Measurements from ENCODE around the gene EBLN1. TPM values are rescaled to one million over a fixed set of nuclear protein-coding genes. Genes with fewer than 3 reads are reported as not detected.

The EBLN1 gene
- total and polyA plus RNA-seq, 2 donors, result not detected

DNA sequence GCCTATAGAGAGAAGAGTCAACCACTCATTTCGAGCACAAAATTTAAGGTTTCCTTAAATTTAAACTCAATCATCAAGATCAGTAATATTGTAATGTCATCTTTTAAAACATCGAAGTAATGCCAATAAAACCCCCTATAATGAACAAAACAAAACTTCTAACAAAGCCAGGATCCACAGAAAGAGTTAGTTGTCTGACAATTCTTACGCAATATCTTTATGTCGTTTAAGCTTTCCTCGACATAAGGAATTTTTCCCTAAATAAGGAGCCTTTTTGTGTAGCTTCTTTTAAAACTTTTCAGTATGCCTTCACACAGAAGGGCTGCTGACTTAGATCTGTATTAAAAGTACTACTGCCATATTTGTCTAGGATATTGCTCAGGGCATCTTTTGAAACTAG is 7.5 kb downstream of the EBLN1 start:
- 66% methylated on average over 5 of the region's 5 CpGs for WGBS
- Histone ChIP-seq H3K36me3 (ENCODE audit: insufficient read depth) (no peaks in the 10 kb centered on the region), H3K27ac (ENCODE audit: low read depth) (no peak overlapping the region), H3K4me1 (ENCODE audit: insufficient read depth) (no peaks in the 10 kb centered on the region), H3K4me3 (ENCODE audit: low read depth, low read length) (no peak overlapping the region)
- no peak for DNase-seq (ENCODE audit: extremely low spot score)

- Histone ChIP-seq H3K4me1 (ENCODE audit: insufficient read depth) (no peaks in the 10 kb centered on the region), H3K4me3 (ENCODE audit: low read depth, low read length) (no peak overlapping the region), H3K27ac (ENCODE audit: low read depth) (no peak overlapping the region), H3K36me3 (ENCODE audit: insufficient read depth) (no peaks in the 10 kb centered on the region)
- 47% methylated on average over 2 of the region's 2 CpGs for WGBS
- no peak for DNase-seq (ENCODE audit: extremely low spot score)
Observed at GRCh38 chr10:22193945-22194344, 23.9 kb downstream of the EBLN1 start.

DNA sequence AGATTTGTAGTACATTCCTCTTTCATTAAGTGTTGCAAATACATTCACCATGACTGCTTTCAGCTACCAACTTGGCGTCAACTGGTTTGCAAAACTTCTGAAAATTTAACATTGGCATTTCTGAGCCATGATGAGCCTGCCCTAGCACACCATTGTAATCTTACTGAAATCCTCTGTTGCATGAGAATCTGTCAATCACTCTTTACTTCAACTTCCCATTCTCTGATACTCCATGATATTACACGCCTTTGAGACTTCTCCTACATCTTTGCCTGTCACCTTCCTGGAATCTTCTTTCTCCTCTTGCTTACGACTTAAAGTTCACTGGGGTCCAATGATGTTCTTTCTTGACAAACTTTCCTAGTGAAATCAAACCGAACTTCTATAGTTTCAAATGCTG is 32.2 kb downstream of the EBLN1 start:
- DNase-seq (ENCODE audit: extremely low spot score), result no peak

DNA sequence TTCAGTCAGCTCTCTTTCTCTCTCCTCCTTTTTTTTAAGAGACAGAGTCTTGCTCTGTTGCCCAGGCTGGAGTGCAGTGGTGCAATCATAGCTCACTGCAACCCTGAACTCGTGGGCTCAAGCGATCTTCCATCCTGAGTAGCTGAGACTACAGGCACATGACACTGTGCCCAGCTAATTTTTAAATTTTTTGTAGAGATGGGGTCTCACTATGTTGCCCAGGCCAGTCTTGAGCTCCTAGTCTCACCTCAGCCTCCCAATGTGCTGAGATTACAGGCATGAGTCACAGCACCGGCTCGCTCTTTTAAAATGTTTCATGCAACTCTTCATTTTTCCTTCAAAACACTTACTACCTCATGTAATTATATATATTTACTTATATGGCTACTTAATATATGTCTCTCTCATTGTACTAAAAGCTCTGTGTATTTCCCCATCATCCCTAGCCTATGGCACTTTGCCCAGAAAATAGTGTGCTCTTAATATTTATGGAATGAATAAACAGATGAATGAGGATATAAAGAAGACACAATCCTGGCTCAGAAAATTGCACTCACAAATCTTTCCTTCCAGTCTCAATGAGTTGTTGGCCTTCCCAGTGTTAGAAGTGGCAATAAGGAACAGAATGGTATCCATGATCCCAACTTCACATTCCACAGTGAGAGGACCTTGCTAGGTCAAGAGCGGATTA is 33.9 kb downstream of the EBLN1 start:
- peak; percentile 39 for DNase-seq (ENCODE audit: extremely low spot score)
- WGBS, result 67% methylated on average over 5 of the region's 5 CpGs
- H3K27ac ChIP-seq (ENCODE audit: low read depth), result no peak overlapping the region

More for the DNA sequence above, 32.2 kb downstream of the EBLN1 start:
- Histone ChIP-seq H3K4me1 (ENCODE audit: insufficient read depth) (no peaks in the 10 kb centered on the region), H3K36me3 (ENCODE audit: insufficient read depth) (no peaks in the 10 kb centered on the region), H3K4me3 (ENCODE audit: low read depth, low read length) (no peak overlapping the region), H3K27ac (ENCODE audit: low read depth) (no peak overlapping the region)
- 93% methylated on average over 4 of the region's 4 CpGs for WGBS

GRCh38 chr10:22180724-22181123 is 37.1 kb downstream of the EBLN1 start:
- H3K36me3 ChIP-seq (ENCODE audit: insufficient read depth), result no peaks in the 10 kb centered on the region
- no peak overlapping the region for H3K27ac ChIP-seq (ENCODE audit: low read depth)
- 92% methylated on average over 2 of the region's 2 CpGs for WGBS
- no peak overlapping the region for H3K4me3 ChIP-seq (ENCODE audit: low read depth, low read length)
- DNase-seq (ENCODE audit: extremely low spot score), result no peak
- H3K4me1 ChIP-seq (ENCODE audit: insufficient read depth), result no peaks in the 10 kb centered on the region

More for the DNA sequence above, 33.9 kb downstream of the EBLN1 start:
- no peaks in the 10 kb centered on the region for H3K36me3 ChIP-seq (ENCODE audit: insufficient read depth)
- H3K4me3 ChIP-seq (ENCODE audit: low read depth, low read length), result no peak overlapping the region
- H3K4me1 ChIP-seq (ENCODE audit: insufficient read depth), result no peaks in the 10 kb centered on the region

- H3K4me1 ChIP-seq (ENCODE audit: insufficient read depth), result no peaks in the 10 kb centered on the region
- H3K36me3 ChIP-seq (ENCODE audit: insufficient read depth), result no peaks in the 10 kb centered on the region
- no peak overlapping the region for H3K27ac ChIP-seq (ENCODE audit: low read depth)
- no peak overlapping the region for H3K4me3 ChIP-seq (ENCODE audit: low read depth, low read length)
- DNase-seq (ENCODE audit: extremely low spot score), result no peak
Observed at GRCh38 chr10:22174442-22174841, 43.4 kb downstream of the EBLN1 start.

DNA sequence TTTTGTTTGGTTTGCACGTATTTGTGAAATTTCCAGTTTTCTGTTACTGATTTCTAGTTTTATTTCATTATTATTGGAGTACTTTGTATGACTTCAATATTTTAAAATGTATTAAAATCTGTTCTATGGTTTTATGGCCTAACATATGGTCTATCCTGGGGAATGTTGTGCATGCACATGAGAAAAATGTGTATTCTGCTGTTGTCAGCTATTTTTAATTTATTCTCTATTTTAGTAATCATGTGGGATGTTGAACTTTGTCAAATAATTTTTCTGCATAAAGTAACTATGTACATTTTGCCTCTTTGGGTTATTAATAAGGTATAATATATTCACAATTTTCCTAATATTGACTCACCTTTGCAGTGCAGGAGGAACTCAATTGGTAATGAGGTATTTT is 46.7 kb downstream of the EBLN1 start:
- Histone ChIP-seq H3K4me1 (ENCODE audit: insufficient read depth) (no peaks in the 10 kb centered on the region), H3K27ac (ENCODE audit: low read depth) (no peak overlapping the region), H3K4me3 (ENCODE audit: low read depth, low read length) (no peak overlapping the region), H3K36me3 (ENCODE audit: insufficient read depth) (no peaks in the 10 kb centered on the region)
- DNase-seq (ENCODE audit: extremely low spot score), result no peak
- WGBS, result 91% methylated on average over 1 of the region's 1 CpG

- Histone ChIP-seq H3K27ac (ENCODE audit: low read depth) (no peak overlapping the region), H3K4me3 (ENCODE audit: low read depth, low read length) (no peak overlapping the region), H3K4me1 (ENCODE audit: insufficient read depth) (no peaks in the 10 kb centered on the region), H3K36me3 (ENCODE audit: insufficient read depth) (no peaks in the 10 kb centered on the region)
- no peak for DNase-seq (ENCODE audit: extremely low spot score)
Observed at GRCh38 chr10:22170582-22170981, 47.2 kb downstream of the EBLN1 start.

DNA sequence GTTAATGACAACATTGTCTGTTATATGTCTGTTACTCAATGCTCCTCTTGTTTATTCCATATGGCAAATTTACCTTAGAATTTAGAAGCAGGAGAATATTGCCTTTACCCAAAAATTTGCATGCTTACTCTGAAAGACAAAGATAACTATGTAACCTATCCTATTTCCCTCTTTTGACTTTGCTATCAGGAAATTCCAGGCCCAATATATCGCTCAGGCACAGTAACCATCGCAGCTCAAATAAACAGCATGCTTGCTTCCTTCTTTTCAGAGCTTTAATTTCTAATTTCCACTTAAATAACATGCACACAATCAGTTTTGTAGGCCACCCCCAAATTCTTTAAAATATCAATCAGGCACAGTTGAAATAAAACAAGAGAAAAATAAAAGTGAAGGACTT is 57.8 kb downstream of the EBLN1 start:
- Histone ChIP-seq H3K36me3 (ENCODE audit: insufficient read depth) (no peaks in the 10 kb centered on the region), H3K27ac (ENCODE audit: low read depth) (no peak overlapping the region), H3K4me3 (ENCODE audit: low read depth, low read length) (no peak overlapping the region), H3K4me1 (ENCODE audit: insufficient read depth) (no peaks in the 10 kb centered on the region)
- DNase-seq (ENCODE audit: extremely low spot score), result no peak
- 78% methylated on average over 2 of the region's 2 CpGs for WGBS

DNA sequence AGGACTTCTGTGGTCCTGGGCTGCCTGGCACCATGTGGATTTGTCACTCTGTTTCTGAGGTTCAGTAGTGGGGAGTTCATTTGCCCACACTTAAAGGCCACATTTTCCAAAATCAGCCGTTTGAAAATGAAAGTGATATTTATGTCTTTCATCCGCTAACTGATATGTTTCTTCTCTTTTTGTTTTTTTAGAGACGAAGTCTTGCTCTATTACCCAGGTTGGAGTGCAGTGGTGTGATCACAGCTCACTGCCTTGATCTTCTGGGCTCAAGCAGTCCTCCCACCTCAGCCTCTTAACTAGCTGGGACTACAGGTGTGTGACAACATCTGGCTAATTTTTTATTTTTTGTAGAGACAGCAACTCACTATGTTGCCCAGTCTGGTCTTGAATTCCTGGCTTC is 58.6 kb downstream of the EBLN1 start:
- DNase-seq (ENCODE audit: extremely low spot score), result no peak
- Histone ChIP-seq H3K36me3 (ENCODE audit: insufficient read depth) (no peaks in the 10 kb centered on the region), H3K4me1 (ENCODE audit: insufficient read depth) (no peaks in the 10 kb centered on the region), H3K27ac (ENCODE audit: low read depth) (no peak overlapping the region), H3K4me3 (ENCODE audit: low read depth, low read length) (no peak overlapping the region)
- WGBS, result 77% methylated on average over 3 of the region's 3 CpGs

Other genes starting within 250 kb of the EBLN1 start
- gene DNAJC1, start 214.3 kb downstream of the EBLN1 start, total RNA-seq, result 47.1 TPM
- gene DNAJC1, start 214.3 kb downstream of the EBLN1 start, polyA plus RNA-seq, result 44.1 TPM
- 46.8 TPM for gene COMMD3, start 98.4 kb upstream of the EBLN1 start, total RNA-seq
- gene COMMD3, start 98.4 kb upstream of the EBLN1 start, polyA plus RNA-seq, result 40.9 TPM
- 60.1 TPM for gene BMI1, start 103.1 kb upstream of the EBLN1 start, total RNA-seq
- 46.6 TPM for gene BMI1, start 103.1 kb upstream of the EBLN1 start, polyA plus RNA-seq
- 0.37 TPM for gene SPAG6, start 127.5 kb upstream of the EBLN1 start, total RNA-seq
- 0.03 TPM for gene SPAG6, start 127.5 kb upstream of the EBLN1 start, polyA plus RNA-seq

Measured in urinary bladder (tissue), 4 donors.